GM21576 (cell line): ENCODE results near the gene NPSR1.
"Not testable (repeated sequence)": the region's sequence is repeated elsewhere in the genome, so short reads cannot be mapped to it uniquely, and the experiment has no call there.

Experiments
- ATAC-seq: cut with Tn5 transposase; IDR thresholded peaks from one replicate; pipeline ENCODE4 v1.9.1; 2021; ENCODE audit warnings: mild to moderate bottlenecking, moderate library complexity; ENCODE audit not compliant: unreplicated experiment

Gene NPSR1

DNA sequence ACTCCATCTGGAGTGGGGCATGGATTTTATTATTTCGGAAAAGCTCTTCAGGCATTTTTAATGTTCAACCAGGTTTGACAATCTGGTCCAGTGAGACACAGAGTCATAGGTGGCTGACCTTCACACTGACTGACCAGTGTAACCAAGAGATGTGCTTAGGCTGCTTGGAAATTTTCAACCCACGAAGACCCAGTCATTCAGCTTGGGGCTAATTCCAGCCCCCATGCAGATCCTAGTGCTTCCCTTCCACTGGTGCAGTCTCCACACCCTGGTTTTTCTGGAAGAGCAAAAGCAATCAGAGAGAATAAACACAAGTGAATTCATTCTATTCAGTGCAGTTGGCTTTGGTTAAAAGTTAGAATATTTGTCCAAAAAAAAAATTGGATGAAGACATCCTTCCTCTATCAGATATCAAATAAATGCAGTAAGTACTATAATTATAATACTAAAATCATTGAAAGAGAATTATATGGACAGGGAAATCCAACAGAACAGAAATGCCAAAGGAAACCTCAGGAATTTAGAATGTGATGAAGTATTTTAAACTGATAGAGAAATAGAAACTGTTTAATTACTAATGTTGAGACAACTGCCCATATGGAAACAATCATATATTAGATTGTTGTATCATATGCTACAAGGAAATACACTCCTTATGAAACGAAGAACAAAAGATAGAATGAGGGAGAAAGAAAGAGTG, 178.0 kb downstream of the NPSR1 start:
- no peak for ATAC-seq

DNA sequence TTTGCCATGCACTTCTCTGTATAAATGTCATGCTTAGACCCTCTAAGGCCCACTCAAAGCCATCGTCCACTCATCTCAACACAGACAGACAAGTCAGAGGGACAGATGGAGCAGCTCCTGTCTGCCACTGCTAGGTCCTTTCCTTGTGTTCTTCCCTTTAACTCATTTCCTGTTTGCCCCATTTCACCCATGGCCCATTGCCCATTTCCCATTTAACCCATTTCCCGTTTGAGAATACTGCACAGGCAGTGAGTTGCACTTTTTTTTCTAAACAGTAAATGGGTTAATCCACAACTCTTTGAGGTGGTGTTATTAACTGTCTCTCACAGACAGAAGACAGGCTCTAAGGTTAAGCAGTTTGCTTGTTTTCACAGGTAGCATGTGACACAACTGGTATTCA, 179.3 kb downstream of the NPSR1 start:
- ATAC-seq, result no peak

DNA sequence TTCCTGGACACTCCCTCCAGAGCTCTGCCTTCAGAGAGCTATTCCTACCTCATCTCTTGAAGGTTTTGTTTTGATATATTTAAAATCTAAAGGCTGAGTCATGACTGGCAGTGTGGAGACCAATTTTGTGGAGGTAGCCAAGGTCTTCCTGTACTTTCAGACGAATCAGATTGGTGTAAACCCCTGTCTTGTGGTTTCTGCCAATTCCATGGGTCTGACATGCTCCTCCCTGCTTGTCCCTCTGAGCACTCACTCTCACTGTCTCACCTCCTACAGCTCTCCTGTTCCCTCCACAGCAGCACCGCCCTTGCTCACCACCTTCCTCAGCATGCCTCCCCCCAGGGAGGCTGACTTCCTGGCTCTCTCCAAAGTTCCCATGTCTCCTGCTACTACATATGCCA, 179.8 kb downstream of the NPSR1 start:
- ATAC-seq, result no peak

DNA sequence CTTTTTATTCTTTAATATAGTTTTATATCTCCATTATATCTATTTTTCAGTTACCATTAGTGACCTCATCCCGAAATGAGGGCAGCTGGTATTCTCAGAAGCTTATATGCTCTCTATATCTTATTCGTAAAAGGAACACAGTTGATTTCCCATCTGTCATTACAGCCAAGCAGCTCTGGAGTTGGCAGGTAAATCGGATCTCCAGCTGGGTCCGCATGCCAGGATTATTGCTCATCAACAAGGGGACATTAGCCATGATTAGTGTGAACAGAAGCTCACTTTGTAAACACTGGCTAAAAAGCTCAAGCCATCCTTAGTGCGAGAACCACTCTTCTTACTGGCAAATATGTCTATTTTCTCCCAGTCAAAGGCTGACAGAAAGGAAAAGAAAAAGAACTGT, 180.3 kb downstream of the NPSR1 start:
- ATAC-seq, result no peak

DNA sequence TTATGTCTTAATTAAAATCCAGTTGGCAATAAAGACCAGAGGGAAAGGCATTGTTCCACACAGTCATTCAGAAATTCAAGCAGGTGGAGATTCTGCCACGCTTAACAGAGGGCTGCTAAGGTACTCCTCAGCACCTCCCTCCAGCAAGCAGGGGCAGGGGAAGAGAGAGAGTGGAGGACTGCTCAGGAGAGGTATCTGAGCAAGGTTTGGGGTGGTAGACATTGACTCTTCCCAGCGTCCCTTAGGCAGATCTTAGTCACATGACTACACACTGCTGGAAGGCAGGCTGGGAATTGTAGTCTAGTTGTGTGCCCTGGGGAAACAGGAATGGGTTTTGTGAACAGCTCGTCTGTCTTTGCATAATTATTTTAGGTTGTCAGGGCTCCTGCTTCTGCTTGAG, 181.6 kb downstream of the NPSR1 start:
- ATAC-seq, result no peak

DNA sequence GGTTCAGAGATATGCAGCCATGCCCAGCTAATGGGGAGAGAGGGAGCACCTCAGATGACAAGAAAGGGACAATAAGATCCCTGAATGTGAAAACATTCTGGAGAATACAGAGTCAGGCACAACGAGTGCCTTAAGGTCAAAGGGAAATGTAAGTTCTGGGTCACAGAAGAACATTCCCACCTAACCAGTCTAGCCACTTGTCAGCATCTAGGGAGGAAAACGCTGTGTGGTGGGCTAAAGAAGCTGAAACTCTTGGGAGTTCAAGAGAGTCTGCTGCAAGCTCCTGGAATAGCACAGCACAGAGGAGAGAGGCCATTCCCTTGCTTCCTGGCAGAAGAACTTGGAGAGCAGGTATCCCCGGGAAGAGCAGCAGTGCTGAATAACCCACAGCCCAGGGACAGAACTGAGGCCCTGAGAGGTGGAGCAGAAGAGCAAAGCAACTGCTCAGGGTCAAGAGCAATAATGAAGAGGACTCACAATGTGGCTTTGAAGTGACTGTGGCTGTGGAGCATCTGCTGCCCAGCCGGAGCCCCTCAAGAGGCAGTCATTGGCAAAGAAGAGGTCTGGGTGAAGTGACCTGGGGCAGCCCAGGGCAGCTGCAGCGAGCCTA, 182.3 kb downstream of the NPSR1 start:
- ATAC-seq, result no peak

DNA sequence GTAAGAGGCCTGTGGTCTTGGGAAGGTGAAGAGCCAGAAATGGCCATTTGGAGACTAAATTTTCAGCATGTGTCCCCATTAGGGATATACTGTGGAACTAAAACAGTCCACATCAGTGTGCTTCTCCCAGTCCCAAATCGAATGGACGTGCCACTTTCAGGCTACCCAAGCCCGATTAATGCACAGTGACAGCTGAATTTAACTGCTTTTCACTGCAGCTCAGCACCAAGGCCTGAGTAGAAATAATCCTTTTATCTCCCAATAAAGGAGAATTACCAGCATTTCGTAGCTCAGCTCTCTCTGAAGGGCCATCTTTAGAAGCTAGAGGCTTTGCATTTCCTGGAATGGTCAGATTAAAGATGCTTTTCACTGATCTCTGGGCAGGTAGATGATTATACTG, 183.3 kb downstream of the NPSR1 start:
- ATAC-seq, result no peak

DNA sequence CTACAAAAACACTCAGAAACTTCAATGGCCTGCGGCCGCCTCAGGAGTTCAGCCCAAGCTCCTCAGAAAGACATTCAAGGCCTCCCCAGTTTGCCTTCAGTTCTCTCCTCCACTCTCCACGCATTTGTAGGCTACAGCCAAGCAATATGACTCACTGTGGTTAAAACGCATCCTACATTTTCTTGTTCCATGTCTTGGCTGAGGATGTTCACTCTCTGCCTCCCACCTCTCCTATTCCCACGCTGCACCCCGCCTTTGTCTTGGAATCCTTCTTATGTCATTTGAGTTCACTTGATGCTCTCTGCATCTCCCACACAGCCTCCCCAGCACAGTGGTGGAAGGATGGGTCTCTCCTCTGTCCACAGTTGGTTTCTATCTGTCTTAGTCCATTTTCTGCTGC, 184.8 kb downstream of the NPSR1 start:
- ATAC-seq, result no peak

DNA sequence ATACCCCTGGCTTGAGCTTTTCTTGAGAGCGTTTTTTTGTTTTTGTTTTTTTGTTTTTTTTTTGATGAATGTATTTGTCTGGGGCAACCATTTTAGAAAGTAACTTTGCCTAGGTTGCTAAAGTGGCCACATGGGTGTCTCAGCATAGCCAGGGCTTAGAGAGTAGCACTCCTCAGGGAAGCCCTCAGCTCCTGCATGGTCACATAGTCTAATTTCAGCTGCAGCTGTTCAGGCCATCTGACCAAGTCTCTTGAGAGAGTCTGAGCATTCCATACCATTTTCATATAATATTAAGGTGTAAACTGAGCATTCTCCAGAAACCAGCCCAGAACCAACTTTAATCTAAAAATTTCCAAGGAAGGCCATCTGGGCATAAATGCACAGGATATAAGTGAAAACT, 186.4 kb downstream of the NPSR1 start:
- ATAC-seq, result no peak

DNA sequence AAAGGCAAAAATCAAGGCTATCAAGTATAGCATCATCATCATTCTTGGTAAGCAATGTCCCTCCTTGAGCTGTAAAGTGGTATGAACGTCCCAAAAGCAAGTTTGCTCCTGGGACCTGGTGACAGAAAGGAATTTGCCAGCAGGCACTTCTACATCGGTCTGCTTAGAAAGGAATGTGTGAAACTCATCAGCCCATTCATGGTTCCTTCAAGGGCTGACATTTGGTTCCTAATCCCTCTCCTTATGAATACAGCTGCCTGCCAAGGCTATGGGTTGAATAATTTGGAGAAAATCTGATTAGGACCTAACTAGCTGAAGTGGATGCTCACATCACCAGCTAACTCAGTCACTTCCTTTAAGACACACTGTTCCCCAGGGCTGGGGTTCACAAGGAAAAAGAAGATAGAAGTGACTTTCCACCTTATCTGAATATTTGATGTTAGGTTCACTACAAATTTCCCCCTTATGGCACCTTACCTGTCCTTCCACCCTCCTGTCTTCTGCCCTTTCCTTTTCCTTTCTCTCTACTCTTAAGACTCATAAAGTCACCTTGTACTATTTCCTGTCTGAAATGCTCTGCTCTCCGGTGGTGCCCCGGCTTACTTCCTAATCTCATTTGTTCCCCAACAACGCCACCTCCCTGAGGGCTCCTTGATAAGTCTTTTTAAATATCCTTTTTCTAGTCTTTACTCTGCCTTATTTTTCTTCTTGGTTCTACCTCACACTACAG, 187.1 kb downstream of the NPSR1 start:
- ATAC-seq, result no peak

DNA sequence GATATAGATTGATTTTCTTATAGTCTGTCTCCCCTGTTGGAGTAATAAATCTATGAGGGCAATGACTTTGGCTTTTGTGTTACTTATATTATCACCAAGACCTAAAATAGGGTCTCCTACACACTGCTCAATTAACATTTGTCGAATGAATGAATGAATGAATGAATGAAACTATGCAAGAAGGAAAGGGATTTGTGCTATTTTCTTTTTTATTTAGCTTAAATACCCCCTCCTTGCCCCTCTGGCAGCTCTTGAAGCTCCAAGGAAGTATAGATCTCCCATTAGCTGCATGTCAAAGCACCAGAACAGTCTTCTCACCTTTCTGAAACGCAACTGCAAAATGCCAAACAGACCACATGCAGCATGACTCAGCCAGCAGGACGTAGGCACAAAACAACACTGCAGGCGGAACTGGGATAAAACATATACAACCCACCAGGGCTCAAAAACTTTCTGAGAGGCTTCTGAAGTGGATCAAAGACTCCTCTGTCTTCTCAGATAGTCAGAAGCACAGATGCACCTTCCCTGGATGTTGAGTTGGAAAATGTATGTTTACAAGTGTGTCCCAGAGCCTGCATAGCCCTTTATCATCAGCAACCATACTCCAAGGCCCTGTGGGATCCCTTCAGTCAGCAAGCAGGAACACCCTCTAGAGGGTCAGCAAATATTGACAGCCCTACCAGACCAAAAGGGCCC, 187.8 kb downstream of the NPSR1 start:
- no peak for ATAC-seq

DNA sequence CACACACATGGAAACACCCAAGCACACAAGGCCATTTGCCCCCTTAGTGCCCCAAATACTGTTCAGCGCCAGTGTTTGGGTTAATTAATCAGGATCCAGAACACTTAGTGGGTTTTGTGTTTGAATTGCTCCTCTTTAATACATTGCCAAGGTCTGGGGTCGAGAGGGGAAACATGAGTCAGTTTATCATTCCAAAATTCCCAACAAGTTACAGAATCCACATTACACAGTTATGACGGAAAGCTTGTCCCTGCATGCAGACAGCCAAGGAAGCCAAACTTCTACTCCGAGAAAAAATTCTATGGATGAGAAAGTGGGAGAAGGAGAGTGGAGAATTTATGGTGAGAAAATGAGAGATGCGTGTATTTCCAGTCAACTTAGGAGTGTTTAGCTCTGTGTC, 189.0 kb downstream of the NPSR1 start:
- no peak for ATAC-seq

DNA sequence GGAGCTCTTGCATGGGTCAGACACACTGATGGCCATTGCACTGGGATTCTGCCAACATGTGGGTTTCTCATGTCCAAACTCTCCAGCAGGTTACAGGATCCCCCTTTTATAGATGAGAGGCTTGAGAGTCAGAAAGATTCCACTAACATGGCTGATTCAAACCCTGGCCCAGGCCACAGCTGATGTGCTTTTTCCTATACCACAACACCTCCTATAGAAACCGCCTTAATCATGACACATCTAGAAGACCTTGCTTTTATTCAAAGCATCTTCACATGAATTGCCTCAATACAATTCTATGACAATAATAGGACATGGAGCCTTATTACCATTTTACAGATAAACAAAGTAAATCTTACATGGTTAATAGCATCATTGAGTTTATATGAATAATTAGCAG, 190.7 kb downstream of the NPSR1 start:
- ATAC-seq, result no peak

DNA sequence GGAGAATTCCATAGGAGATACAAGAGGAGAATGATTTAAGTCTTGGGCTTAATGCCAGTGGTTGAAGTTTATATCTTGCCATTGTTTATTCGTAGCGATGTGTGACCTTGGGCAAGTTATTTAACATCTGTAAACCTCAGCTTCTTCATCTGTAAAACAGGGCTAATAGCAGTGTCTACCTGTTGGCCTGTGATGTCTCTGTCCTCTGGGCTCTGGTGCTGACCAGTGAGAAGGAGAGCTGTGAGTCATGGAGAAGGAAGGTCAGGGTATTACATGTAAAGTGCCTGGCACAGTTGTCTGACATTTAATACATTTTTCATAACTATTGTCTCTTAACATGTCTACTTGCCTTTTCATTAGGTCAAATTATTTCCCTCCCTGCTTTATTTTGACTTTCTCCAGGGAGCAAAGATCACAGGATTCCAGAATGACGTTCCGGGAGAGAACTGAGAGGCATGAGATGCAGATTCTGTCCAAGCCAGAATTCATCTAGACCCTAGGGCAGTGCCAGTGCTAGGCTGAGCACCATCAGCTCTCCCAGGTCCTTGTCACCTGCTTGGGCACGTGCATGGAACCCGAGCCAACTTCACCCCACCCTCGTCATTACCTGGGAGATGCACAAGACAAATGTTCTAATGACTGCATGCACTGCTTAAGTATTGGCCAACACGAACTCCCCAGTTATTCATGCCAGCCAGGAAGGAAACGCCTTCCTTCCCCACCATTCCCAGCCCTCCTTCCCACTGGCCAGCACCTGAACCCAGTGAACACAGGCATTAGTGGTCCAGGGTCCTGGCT, 191.3 kb downstream of the NPSR1 start:
- no peak for ATAC-seq

DNA sequence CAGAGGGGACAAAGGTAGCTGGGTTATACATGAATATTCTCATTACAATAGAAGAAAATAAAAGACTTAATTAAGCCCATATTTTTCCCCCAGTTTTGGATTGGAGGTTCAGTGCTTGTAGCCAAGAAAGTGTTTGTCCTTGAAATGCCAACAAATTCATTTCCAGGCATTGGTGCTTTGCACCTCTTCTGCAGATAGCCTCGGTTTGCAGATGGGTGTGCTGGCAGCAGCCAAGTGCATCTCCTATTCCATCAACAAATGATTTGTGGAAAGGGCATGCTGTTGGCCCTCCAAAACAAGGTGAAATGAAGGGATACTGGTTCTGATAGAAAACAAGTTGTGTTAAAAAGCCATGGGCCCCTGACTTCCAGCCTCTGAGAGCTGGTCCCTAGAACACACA, 192.0 kb downstream of the NPSR1 start:
- no peak for ATAC-seq

DNA sequence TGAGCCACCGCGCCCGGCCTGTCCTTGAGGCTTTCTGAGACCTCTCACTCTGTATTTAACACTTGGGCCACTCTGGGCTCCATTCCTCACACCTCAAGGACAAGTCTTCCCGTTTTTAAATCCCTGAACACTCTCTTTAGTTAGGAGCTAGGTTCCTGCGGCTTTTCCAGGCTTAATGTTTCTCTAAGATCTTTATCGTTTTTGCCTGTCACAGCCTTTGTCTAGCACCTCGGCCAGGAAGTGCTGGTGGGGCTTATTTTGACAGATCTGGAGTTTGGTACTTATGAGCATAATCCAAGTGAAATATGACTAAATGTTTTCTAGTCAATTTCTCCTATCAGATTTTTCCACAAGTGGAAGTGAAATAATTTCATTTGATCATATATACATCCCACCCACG, 192.7 kb downstream of the NPSR1 start:
- ATAC-seq, result no peak

DNA sequence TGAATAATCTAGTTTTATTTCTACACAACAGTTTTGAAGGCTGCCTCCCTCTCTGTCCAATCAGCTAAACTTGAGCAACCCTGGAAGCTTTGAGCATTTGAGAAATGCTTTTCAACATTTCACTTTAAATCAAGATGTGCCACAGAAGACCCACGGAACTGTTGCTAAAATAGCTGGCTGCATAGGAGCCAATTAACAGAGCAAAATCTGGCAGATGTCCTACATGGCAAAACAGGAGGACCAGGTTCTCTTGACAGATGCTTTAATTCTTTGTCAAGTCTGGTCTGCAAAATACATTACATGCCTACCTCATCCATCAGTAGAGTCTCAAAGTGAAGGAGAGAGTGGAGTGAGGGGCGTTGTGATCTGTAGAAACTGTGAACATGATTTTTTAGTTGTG, 193.4 kb downstream of the NPSR1 start:
- ATAC-seq, result no peak

DNA sequence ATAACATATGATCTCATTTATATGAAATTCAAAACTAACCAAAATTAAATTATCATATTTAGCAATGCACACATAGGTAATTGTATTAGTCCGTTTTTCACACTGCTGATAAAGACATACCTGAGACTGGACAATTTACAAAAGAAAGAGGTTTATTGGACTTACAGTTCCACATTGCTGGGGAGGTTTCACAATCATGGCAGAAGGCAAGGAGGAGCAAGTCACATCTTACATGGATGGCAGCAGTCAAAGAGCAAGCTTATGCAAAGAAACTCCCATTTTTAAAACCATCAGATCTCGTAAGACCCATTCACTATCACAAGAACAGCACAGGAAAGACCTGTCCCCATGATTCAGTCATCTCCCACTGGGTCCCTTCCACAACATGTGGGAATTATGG, 200.4 kb downstream of the NPSR1 start:
- not testable (repeated sequence) for ATAC-seq

DNA sequence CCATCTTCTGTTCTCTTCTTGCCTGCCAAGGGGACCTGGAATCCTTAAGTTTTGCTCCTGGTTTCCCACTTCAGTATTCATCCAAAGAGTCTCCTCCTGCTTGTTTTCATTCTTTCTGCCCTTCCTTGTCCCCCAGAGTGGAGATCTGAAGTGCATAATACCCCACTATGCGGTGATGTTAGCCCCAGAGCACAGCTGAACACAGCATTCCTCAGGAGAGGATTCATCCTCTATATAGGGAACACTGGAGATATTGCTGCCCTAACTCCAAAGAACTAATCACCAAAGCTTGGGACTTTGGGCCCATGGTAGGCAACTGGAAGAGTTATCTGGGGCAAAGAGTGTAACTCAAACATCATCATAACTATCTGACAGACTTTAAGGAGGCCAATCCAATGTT, 201.3 kb downstream of the NPSR1 start:
- ATAC-seq, result not testable (repeated sequence)

DNA sequence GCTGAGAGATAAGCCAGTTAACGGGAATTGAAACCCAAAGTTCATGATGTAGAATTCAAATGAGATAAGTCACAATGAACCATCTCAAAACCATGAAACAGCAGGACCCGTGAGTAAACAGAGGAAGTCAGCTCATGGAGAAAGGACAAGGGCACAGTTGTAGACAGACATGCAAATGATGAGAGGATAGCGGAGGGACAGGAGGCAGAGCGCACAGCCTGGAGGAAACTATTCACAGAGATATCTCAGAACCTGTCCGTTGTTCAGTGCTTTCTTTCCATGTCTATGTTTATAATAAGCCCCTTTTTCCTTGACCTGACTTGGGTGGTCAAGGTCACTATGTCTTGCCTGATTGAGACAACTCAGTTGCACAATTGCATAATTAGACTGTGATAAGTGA, 208.2 kb downstream of the NPSR1 start:
- ATAC-seq, result not testable (repeated sequence)

DNA sequence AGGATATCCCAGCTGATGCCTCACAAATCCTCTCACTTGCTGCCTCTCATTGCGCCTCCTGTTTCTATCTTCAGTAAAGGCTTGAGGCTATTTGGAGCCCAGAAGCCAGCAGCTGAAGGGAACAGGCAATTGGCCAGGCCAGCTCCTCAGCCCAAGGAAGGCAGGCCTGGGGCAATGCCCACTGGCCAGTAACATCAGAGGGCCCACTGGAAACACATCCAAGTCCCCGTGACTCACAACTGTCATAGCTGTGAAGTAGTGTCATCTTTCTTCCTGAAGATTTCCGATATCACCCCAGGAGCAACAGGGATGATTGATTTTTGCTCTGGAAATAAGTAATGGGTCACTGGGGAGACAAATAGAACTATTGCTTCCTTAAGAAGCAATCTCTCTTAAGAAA, 209.3 kb downstream of the NPSR1 start:
- ATAC-seq, result not testable (repeated sequence)
